A549 (cell line): ENCODE measurements around the gene TMEM9. TPM values are rescaled to one million over a fixed set of nuclear protein-coding genes. Genes with fewer than 3 reads are reported as not detected.

Source experiments
- ATAC-seq, 2 experiments: fragments of 200-7000 bp in 1 of 2; fragments of >200 bp in 1 of 2; cut with Nextera tagmentation in 1 of 2; cut with Tn5 transposase in 1 of 2; 3 replicates each; pipeline versions ENCODE4 v1.8.0 to v1.9.1; 2018 to 2020; ENCODE audit warnings: mild to moderate bottlenecking in 1 of 2, moderate library complexity in 1 of 2
- CTCF ChIA-PET: fragments of 300-600 bp; sonication (Branson Sonifier 250); formaldehyde crosslinking; extraction: SDS; loops from one replicate; lab custom pipeline; 2021; ENCODE audit warnings: antibody characterized with exemption, inconsistent platforms; lab: Yijun Ruan, JAX
- POLR2A ChIA-PET: fragments of 350-600 bp; formaldehyde crosslinking; extraction: SDS; loops from one replicate; lab custom pipeline; 2021; ENCODE audit warnings: antibody characterized with exemption, inconsistent platforms; lab: Yijun Ruan, JAX
- DNase-seq, 2 experiments: peaks; one replicate each; pipeline versions ENCODE4 v3.0.0 to v3.0.0-alpha.2; 2011 to 2016; ENCODE audit warnings: low read depth in 1 of 2, low spot score in 1 of 2
- FAIRE-seq: peaks from 2 replicates; lab custom pipeline; 2011; peaks lifted over from hg19 to GRCh38; lab: Jason Lieb, UNC
- H3K27ac ChIP-seq, 2 experiments: fragments of >200 bp; sonication (Bioruptor Twin); formaldehyde crosslinking; 3 replicates each; pipeline ENCODE4 v1.5.1; 2016 to 2017
- H3K4me1 ChIP-seq: fragments of >200 bp; sonication (Bioruptor Twin); formaldehyde crosslinking; 3 replicates; pipeline ENCODE4 v1.6.1; 2016
- H3K4me2 ChIP-seq: fragments of >200 bp; sonication (Bioruptor Twin); formaldehyde crosslinking; 3 replicates; pipeline ENCODE4 v1.6.1; 2016
- H3K4me3 ChIP-seq: fragments of >200 bp; sonication (Bioruptor Twin); formaldehyde crosslinking; 3 replicates; pipeline ENCODE4 v1.5.1; 2016
- H3K9me3 ChIP-seq: fragments of >200 bp; sonication (Bioruptor Twin); formaldehyde crosslinking; 3 replicates; pipeline ENCODE4 v1.6.1; 2016
- CHD2 ChIP-seq: fragments of 150-350 bp; IDR thresholded peaks from 2 replicates; pipeline ENCODE4 v1.6.1; 2014; ENCODE audit warnings: low read length; ENCODE audit not compliant: partially characterized antibody
- CHD4 ChIP-seq: fragments of 200-600 bp; sonication (generic); IDR thresholded peaks from 2 replicates; pipeline ENCODE4 v1.6.1; 2016; ENCODE audit warnings: antibody characterized with exemption, mild to moderate bottlenecking, borderline replicate concordance
- EHF ChIP-seq: fragments of 250-450 bp; sonication (Bioruptor Pico); IDR thresholded peaks from 2 replicates; pipeline ENCODE4 v1.5.0; 2020; ENCODE audit warnings: mild to moderate bottlenecking
- EP300 ChIP-seq, 2 experiments: fragments of >200 bp; sonication (Bioruptor Twin); formaldehyde crosslinking; IDR thresholded peaks; 2 replicates in 1 of 2; 3 replicates in 1 of 2; pipeline ENCODE4 v1.6.1; 2016 to 2017
- ESRRA ChIP-seq: fragments of 150-350 bp; IDR thresholded peaks from 2 replicates; pipeline ENCODE4 v1.6.1; 2014; ENCODE audit warnings: mild to moderate bottlenecking, low read length, borderline replicate concordance
- FOXS1 ChIP-seq: fragments of 250-450 bp; sonication (Bioruptor Pico); IDR thresholded peaks from 2 replicates; pipeline ENCODE4 v1.5.0; 2020; ENCODE audit warnings: mild to moderate bottlenecking, moderate library complexity
- HEYL ChIP-seq: fragments of 250-450 bp; sonication (Bioruptor Pico); IDR thresholded peaks from 2 replicates; pipeline ENCODE4 v1.8.0; 2021; ENCODE audit warnings: mild to moderate bottlenecking, moderate library complexity
- JUNB ChIP-seq: fragments of >200 bp; sonication (Bioruptor Twin); formaldehyde crosslinking; IDR thresholded peaks from 2 replicates; pipeline ENCODE4 v1.6.1; 2016
- KDM1A ChIP-seq: fragments of 200-600 bp; sonication (generic); IDR thresholded peaks from 2 replicates; pipeline ENCODE4 v1.6.1; 2016; ENCODE audit warnings: low read depth, mild to moderate bottlenecking
- KDM5A ChIP-seq: fragments of 200-600 bp; sonication (generic); IDR thresholded peaks from 2 replicates; pipeline ENCODE4 v1.6.1; 2016; ENCODE audit warnings: antibody characterized with exemption, mild to moderate bottlenecking
- MAZ ChIP-seq: fragments of 150-350 bp; IDR thresholded peaks from 2 replicates; pipeline ENCODE4 v1.6.1; 2014; ENCODE audit warnings: antibody characterized with exemption, low read depth, low read length, borderline replicate concordance
- NFE2L2 ChIP-seq: fragments of 150-350 bp; conservative IDR thresholded peaks from 2 replicates; pipeline ENCODE4 v1.6.1; 2014; ENCODE audit warnings: low read length
- PHF8 ChIP-seq: fragments of 200-600 bp; sonication (generic); IDR thresholded peaks from 2 replicates; pipeline ENCODE4 v1.6.1; 2016; ENCODE audit warnings: low read depth, mild to moderate bottlenecking, antibody characterized with exemption, moderate library complexity, borderline replicate concordance
- POLR2AphosphoS2 ChIP-seq: conservative IDR thresholded peaks from 2 replicates; pipeline ENCODE4 v1.6.1; 2012; ENCODE audit warnings: low read length, improper control_type of control experiment, inconsistent platforms
- RAD21 ChIP-seq, 2 experiments: fragments of >200 bp in 1 of 2; sonication (Bioruptor Twin) in 1 of 2; formaldehyde crosslinking in 1 of 2; IDR thresholded peaks in 1 of 2; conservative IDR thresholded peaks in 1 of 2; 2 replicates in 1 of 2; 3 replicates in 1 of 2; pipeline ENCODE4 v1.6.1; 2012 to 2018; ENCODE audit warnings: inconsistent platforms in 1 of 2
- RARB ChIP-seq: fragments of 250-450 bp; sonication (Bioruptor Pico); IDR thresholded peaks from 2 replicates; pipeline ENCODE4 v1.8.0; 2021; ENCODE audit warnings: mild to moderate bottlenecking, moderate library complexity
- RCOR1 ChIP-seq: fragments of 150-350 bp; IDR thresholded peaks from 2 replicates; pipeline ENCODE4 v1.6.1; 2014; ENCODE audit warnings: antibody characterized with exemption, low read length, low read depth
- SMC3 ChIP-seq: fragments of >200 bp; sonication (Bioruptor Twin); formaldehyde crosslinking; IDR thresholded peaks from 3 replicates; pipeline ENCODE4 v1.6.1; 2018; ENCODE audit warnings: inconsistent platforms
- SREBF2 ChIP-seq: fragments of 450-650 bp; IDR thresholded peaks from 2 replicates; pipeline ENCODE4 v1.6.1; 2014; ENCODE audit warnings: mild to moderate bottlenecking, moderate library complexity
- TFCP2L1 ChIP-seq: fragments of 250-450 bp; sonication (Bioruptor Pico); IDR thresholded peaks from 2 replicates; pipeline ENCODE4 v1.5.0; 2021; ENCODE audit warnings: mild to moderate bottlenecking
- TP53 ChIP-seq: fragments of 250-450 bp; sonication (Bioruptor Pico); IDR thresholded peaks from 2 replicates; pipeline ENCODE4 v1.5.0; 2021; ENCODE audit warnings: mild to moderate bottlenecking, moderate library complexity
- ZSCAN20 ChIP-seq: fragments of 250-450 bp; sonication (Bioruptor Pico); IDR thresholded peaks from 2 replicates; pipeline ENCODE4 v1.8.0; 2022; ENCODE audit warnings: mild to moderate bottlenecking, moderate library complexity
- WGBS: methylation state at CpG from one replicate; pipeline ENCODE4 v1.1.6; 2017; ENCODE audit errors: missing lambda C conversion rate; 5-methylcytosine and 5-hydroxymethylcytosine counted together
- polyA plus RNA-seq, 4 experiments: library from polyadenylated mRNA; depleted of rRNA in 3 of 4; stranded (reverse); fragments of >200 nt; fragmentation: RNase III in 1 of 4; extraction: RNeasy Plus Mini Kit Qiagen cat#74134 plus additional on column Dnase treatment in 1 of 4; gene quantifications; 2 replicates in 3 of 4; 3 replicates in 1 of 4; pipeline ENCODE4 v1.2.3, GENCODE V29; 2011 to 2017
- TF ChIP-seq, protein P1 (sequence below): fragments of 250-450 bp; sonication (Bioruptor Pico); IDR thresholded peaks from 2 replicates; pipeline ENCODE4 v1.5.0; 2020; ENCODE audit warnings: low read depth, mild to moderate bottlenecking, moderate library complexity
- TF ChIP-seq, protein P2 (sequence below): IDR thresholded peaks from 2 replicates; pipeline ENCODE4 v1.6.1; 2012; ENCODE audit warnings: low read depth, borderline replicate concordance
- TF ChIP-seq, protein P3 (sequence below): fragments of 450-650 bp; IDR thresholded peaks from 2 replicates; pipeline ENCODE4 v1.6.1; 2014; ENCODE audit warnings: antibody characterized with exemption

Gene TMEM9
- polyA plus RNA-seq, 2 of the 4 experiments (the other 2 are of a cell fraction), result 86.8 to 97.0 TPM

DNA sequence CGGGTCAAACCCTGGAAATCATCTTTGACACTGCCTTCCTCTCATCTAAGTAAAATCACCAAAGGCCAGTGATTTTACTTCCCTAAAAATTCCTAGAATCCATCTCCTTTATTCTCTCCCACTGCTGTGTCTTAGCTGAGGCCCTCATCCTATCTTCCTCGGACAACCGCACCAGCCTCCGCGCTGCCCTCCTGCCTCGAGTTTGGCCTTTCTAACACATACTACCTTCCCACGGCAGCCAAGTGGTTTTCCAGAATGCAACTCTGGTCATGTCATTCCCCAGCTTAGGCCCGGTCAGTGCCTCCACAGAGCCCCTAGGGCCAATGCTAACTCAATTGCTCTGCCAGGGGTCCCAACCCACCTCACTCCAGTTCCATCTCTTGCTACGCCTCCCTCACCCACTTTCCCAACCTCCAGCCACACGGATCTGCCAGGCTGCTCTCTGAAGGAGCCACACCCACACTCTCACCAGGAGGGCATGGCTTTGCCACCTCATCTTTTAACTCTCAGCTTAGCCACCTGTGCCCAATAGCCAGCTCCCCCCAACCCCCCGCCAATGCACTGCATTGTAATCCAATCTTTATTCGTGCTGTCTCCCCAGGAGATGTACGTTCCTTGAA, 6.8 kb downstream of the TMEM9 start:
- no peak for ATAC-seq
- DNase-seq, result no peak
- POLR2A ChIA-PET, result no interaction called here
- Histone ChIP-seq H3K4me3 (no peak overlapping the region), H3K4me2 (no peak overlapping the region), H3K9me3 (no peaks in the 10 kb centered on the region), H3K27ac (no peak overlapping the region), H3K4me1 (no peaks in the 10 kb centered on the region)
- FAIRE-seq, result no peak
- CTCF ChIA-PET, result interaction anchor here (1.1 to 11.5 kb wide), 7 partner anchors 9 to 214 kb away, joined by 3 to 112 read pairs (median 10); partner anchors contain the start of gene ASCL5
- 89% methylated on average over 12 of the region's 13 CpGs for WGBS
- no peak for TF ChIP-seq SREBF2
- no peak for TF ChIP-seq MAZ
- TF ChIP-seq CHD2, result no peak
- TF ChIP-seq KDM5A, result no peak
- TF ChIP-seq ESRRA, result no peak
- TF ChIP-seq ZSCAN20 (CRISPR knock-in tag), result no peak
- TF ChIP-seq RARB (CRISPR knock-in tag), result no peak
- TF ChIP-seq TP53 (CRISPR knock-in tag), result no peak
- no peak for TF ChIP-seq TFCP2L1 (CRISPR knock-in tag)
- no peak for TF ChIP-seq RCOR1
- no peak for TF ChIP-seq EHF (CRISPR knock-in tag)
- no peak for TF ChIP-seq PHF8
- no peak for TF ChIP-seq FOXS1
- no peak for TF ChIP-seq RAD21 (conservative IDR thresholded peaks at IDR 0.05 in 1 of 2, IDR thresholded peaks at IDR 0.05 in 1 of 2)
- TF ChIP-seq, protein P1, sequence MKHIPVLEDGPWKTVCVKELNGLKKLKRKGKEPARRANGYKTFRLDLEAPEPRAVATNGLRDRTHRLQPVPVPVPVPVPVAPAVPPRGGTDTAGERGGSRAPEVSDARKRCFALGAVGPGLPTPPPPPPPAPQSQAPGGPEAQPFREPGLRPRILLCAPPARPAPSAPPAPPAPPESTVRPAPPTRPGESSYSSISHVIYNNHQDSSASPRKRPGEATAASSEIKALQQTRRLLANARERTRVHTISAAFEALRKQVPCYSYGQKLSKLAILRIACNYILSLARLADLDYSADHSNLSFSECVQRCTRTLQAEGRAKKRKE (CRISPR knock-in tag), result no peak
- TF ChIP-seq HEYL (CRISPR knock-in tag), result no peak
- TF ChIP-seq, all 56 proteins: peak for 0

DNA sequence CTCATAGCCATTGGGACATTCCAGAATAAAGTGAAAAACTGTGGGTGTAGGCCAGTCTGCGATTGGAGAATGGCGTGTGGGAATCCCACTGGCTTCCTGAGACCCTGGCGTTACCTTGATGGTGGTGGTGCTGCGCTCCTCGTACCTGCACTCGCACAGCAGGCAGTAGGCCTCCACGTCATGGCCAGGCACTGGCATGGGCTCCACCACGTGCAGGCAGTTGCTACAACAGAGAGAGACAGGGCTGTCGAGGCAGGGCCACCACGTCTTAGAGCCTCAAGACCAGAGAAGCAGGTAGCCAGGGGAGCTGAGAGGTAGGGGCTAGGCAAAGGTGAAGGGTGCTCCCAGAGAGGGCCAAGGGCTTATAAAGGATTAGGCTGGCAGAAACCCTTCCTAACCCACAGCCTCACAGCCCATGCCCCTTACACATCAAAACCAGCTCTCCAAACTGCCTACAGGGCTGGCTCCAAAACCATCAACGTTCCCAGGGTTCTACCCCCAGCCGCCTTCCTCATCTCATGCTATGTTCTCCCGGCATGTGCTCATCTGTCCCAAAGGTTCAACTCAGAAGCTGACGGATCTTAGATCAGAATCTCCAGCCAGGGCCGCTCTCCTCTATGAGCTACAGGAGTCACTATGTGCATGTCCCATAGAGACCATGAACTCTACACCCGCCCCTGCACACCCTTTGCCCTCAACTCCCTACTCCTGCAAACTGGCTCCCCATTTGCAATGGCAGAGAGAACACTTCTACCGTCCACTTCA, 7.5 kb downstream of the TMEM9 start:
- Histone ChIP-seq H3K9me3 (no peaks in the 10 kb centered on the region), H3K4me2 (no peak overlapping the region), H3K27ac (no peak overlapping the region)
- CTCF ChIA-PET, result interaction anchor here (1.1 to 11.5 kb wide), 6 partner anchors 20 to 214 kb away, joined by 3 to 112 read pairs (median 6); partner anchors contain the start of gene ASCL5
- 91% methylated on average over 16 of the region's 17 CpGs for WGBS
- FAIRE-seq (no peak), DNase-seq (no peak)
- TF ChIP-seq TP53 (CRISPR knock-in tag) (no peak), JUNB (no peak), EP300 (IDR thresholded peaks at IDR 0.05) (no peak), SREBF2 (no peak), POLR2AphosphoS2 (no peak), KDM1A (no peak), CHD4 (no peak), NFE2L2 (no peak), SMC3 (no peak), ESRRA (no peak)
- TF ChIP-seq, protein P2, sequence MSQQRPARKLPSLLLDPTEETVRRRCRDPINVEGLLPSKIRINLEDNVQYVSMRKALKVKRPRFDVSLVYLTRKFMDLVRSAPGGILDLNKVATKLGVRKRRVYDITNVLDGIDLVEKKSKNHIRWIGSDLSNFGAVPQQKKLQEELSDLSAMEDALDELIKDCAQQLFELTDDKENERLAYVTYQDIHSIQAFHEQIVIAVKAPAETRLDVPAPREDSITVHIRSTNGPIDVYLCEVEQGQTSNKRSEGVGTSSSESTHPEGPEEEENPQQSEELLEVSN, result no peak
- TF ChIP-seq, protein P3, sequence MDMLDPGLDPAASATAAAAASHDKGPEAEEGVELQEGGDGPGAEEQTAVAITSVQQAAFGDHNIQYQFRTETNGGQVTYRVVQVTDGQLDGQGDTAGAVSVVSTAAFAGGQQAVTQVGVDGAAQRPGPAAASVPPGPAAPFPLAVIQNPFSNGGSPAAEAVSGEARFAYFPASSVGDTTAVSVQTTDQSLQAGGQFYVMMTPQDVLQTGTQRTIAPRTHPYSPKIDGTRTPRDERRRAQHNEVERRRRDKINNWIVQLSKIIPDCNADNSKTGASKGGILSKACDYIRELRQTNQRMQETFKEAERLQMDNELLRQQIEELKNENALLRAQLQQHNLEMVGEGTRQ, result no peak
- TF ChIP-seq, all 56 proteins: peak for 0
- no peak for ATAC-seq
- H3K4me3 ChIP-seq, result no peak overlapping the region
- H3K4me1 ChIP-seq, result no peaks in the 10 kb centered on the region
- POLR2A ChIA-PET, result no interaction called here
